H1 (cell line): ENCODE results near the gene PTPRG. TPM values are rescaled to one million over a fixed set of nuclear protein-coding genes. Genes with fewer than 3 reads are reported as not detected.

ENCODE experiments used
- CTCF ChIA-PET: fragments of 300-600 bp; sonication (Branson Sonifier 250); formaldehyde crosslinking; loops from one replicate; lab custom pipeline; 2021; ENCODE audit not compliant: partially characterized antibody; lab: Charles Lee
- POLR2A ChIA-PET: fragments of 300-600 bp; sonication (Branson Sonifier 250); formaldehyde crosslinking; loops from one replicate; lab custom pipeline; 2021; ENCODE audit warnings: inconsistent platforms; ENCODE audit not compliant: partially characterized antibody; lab: Charles Lee
- DNase-seq, 2 experiments: peaks; one replicate each; pipeline versions ENCODE4 v3.0.0 to v3.0.0-alpha.2; 2010 to 2022; ENCODE audit warnings: low spot score in 2 of 2, low read depth in 1 of 2, mixed read lengths in 1 of 2
- FAIRE-seq: peaks from 2 replicates; lab custom pipeline; 2011; peaks lifted over from hg19 to GRCh38; lab: Jason Lieb, UNC
- H2AFZ ChIP-seq: 2 replicates; pipeline ENCODE4 v1.8.1; 2012; ENCODE audit warnings: low read length, inconsistent platforms
- H2AK5ac ChIP-seq: 2 replicates; pipeline ENCODE4 v1.6.1; 2013; ENCODE audit warnings: low read depth, low read length
- H2BK120ac ChIP-seq: replicated peaks from 2 replicates; pipeline ENCODE3; 2013; ENCODE audit warnings: low read depth, low read length, inconsistent platforms
- H2BK12ac ChIP-seq: 2 replicates; pipeline ENCODE4 v1.6.1; 2013; ENCODE audit warnings: low read depth, low read length
- H2BK15ac ChIP-seq: 2 replicates; pipeline ENCODE4 v1.6.1; 2013; ENCODE audit warnings: low read length
- H2BK20ac ChIP-seq: 2 replicates; pipeline ENCODE4 v1.6.1; 2013; ENCODE audit warnings: low read length
- H2BK5ac ChIP-seq: 2 replicates; pipeline ENCODE4 v1.6.1; 2013; ENCODE audit warnings: low read depth, low read length
- H3K14ac ChIP-seq: 2 replicates; pipeline ENCODE4 v1.6.1; 2013; ENCODE audit warnings: inconsistent platforms; ENCODE audit not compliant: insufficient read length
- H3K18ac ChIP-seq: 2 replicates; pipeline ENCODE4 v1.6.1; 2013; ENCODE audit warnings: low read length; ENCODE audit errors: extremely low read depth
- H3K23ac ChIP-seq: 2 replicates; pipeline ENCODE4 v1.6.1; 2013; ENCODE audit warnings: inconsistent platforms; ENCODE audit not compliant: insufficient read length
- H3K23me2 ChIP-seq: 2 replicates; pipeline ENCODE4 v1.6.1; 2013; ENCODE audit warnings: low read depth, low read length
- H3K27ac ChIP-seq: 2 replicates; pipeline ENCODE4 v1.6.1; 2011; ENCODE audit warnings: low read depth, low read length, inconsistent platforms
- H3K27me3 ChIP-seq, 4 experiments: replicated peaks in 1 of 4; 1 replicate in 1 of 4; 2 replicates in 3 of 4; pipeline versions ENCODE4 v1.6.1 to v1.8.1; 2011 to 2013; ENCODE audit warnings: low read length in 3 of 4, mild to moderate bottlenecking in 3 of 4, inconsistent platforms in 2 of 4, mixed read lengths in 2 of 4, moderate library complexity in 1 of 4; ENCODE audit not compliant: control insufficient read depth in 3 of 4, insufficient read depth in 3 of 4; ENCODE audit errors: extremely low read depth in 1 of 4
- H3K36me3 ChIP-seq, 4 experiments: 2 replicates each; pipeline versions ENCODE4 v1.6.1 to v1.8.1; 2011 to 2013; ENCODE audit warnings: mild to moderate bottlenecking in 4 of 4, low read length in 3 of 4, moderate library complexity in 2 of 4, control low read depth in 1 of 4, inconsistent platforms in 1 of 4; ENCODE audit not compliant: insufficient read depth in 4 of 4, control insufficient read depth in 2 of 4
- H3K4ac ChIP-seq: replicated peaks from 2 replicates; pipeline ENCODE3; 2013; ENCODE audit warnings: low read length, low read depth, mixed read lengths, inconsistent platforms; ENCODE audit not compliant: insufficient read length
- H3K4me1 ChIP-seq, 4 experiments: replicated peaks in 1 of 4; 1 replicate in 1 of 4; 2 replicates in 3 of 4; pipeline versions ENCODE4 v1.6.1 to v1.8.1; 2011 to 2013; ENCODE audit warnings: low read length in 3 of 4, inconsistent platforms in 2 of 4, mixed read lengths in 1 of 4; ENCODE audit not compliant: insufficient read depth in 4 of 4, control insufficient read depth in 3 of 4
- H3K4me2 ChIP-seq, 2 experiments: 2 replicates each; pipeline versions ENCODE4 v1.6.1 to v1.8.1; 2011 to 2013; ENCODE audit warnings: low read depth in 2 of 2, low read length in 2 of 2, control low read depth in 1 of 2, inconsistent platforms in 1 of 2, mild to moderate bottlenecking in 1 of 2; ENCODE audit not compliant: insufficient read depth in 1 of 2
- H3K4me3 ChIP-seq, 4 experiments: fragments of 200-600, 300-600 bp in 1 of 4; sonication (generic), shearing (Covaris generic), sonication (Bioruptor Twin) in 1 of 4; 2 replicates each; pipeline versions ENCODE4 v1.5.1 to v1.8.1; 2011 to 2016; ENCODE audit warnings: low read length in 4 of 4, low read depth in 3 of 4, control low read depth in 2 of 4, inconsistent platforms in 2 of 4, mild to moderate bottlenecking in 2 of 4, mixed read lengths in 1 of 4, moderate library complexity in 1 of 4; ENCODE audit not compliant: insufficient read depth in 2 of 4; ENCODE audit errors: extremely low read depth in 1 of 4
- H3K56ac ChIP-seq: replicated peaks from 2 replicates; pipeline ENCODE3; 2013; ENCODE audit warnings: low read depth, mild to moderate bottlenecking, mixed read lengths, low read length, inconsistent platforms; ENCODE audit not compliant: insufficient read length
- H3K79me1 ChIP-seq: 2 replicates; pipeline ENCODE4 v1.6.1; 2013; ENCODE audit warnings: low read depth, low read length, control low read depth
- H3K79me2 ChIP-seq, 2 experiments: 2 replicates each; pipeline versions ENCODE4 v1.6.1 to v1.8.1; 2012 to 2013; ENCODE audit warnings: low read length in 2 of 2, mild to moderate bottlenecking in 2 of 2, inconsistent platforms in 1 of 2; ENCODE audit not compliant: insufficient read depth in 2 of 2, control insufficient read depth in 1 of 2
- H3K9ac ChIP-seq, 4 experiments: replicated peaks in 1 of 4; 1 replicate in 1 of 4; 2 replicates in 3 of 4; pipeline versions ENCODE4 v1.6.1 to v1.8.1; 2011 to 2013; ENCODE audit warnings: low read depth in 3 of 4, low read length in 3 of 4, control low read depth in 2 of 4, mild to moderate bottlenecking in 2 of 4, moderate library complexity in 2 of 4, inconsistent platforms in 1 of 4; ENCODE audit errors: extremely low read depth in 1 of 4
- H3K9me3 ChIP-seq, 2 experiments: 2 replicates each; pipeline versions ENCODE4 v1.6.1 to v1.8.1; 2012 to 2013; ENCODE audit warnings: mild to moderate bottlenecking in 2 of 2, moderate library complexity in 2 of 2, control low read depth in 1 of 2, inconsistent platforms in 1 of 2, low read depth in 1 of 2, low read length in 1 of 2, mixed read lengths in 1 of 2; ENCODE audit not compliant: insufficient read depth in 2 of 2
- H4K20me1 ChIP-seq, 2 experiments: replicated peaks in 1 of 2; 2 replicates each; pipeline versions ENCODE3 to v1.8.1; 2011 to 2013; ENCODE audit warnings: inconsistent platforms in 2 of 2, low read length in 2 of 2, mild to moderate bottlenecking in 1 of 2; ENCODE audit not compliant: insufficient read depth in 2 of 2, control insufficient read depth in 1 of 2
- H4K5ac ChIP-seq: 2 replicates; pipeline ENCODE4 v1.6.1; 2013; ENCODE audit warnings: low read length, low read depth, mixed read lengths, inconsistent platforms; ENCODE audit not compliant: insufficient read length
- H4K8ac ChIP-seq: 2 replicates; pipeline ENCODE4 v1.8.0; 2013; ENCODE audit warnings: mild to moderate bottlenecking, moderate library complexity, low read length, inconsistent platforms; ENCODE audit not compliant: insufficient read depth; ENCODE audit errors: extremely low read depth
- H4K91ac ChIP-seq: replicated peaks from 2 replicates; pipeline ENCODE3; 2013; ENCODE audit warnings: low read length, mixed read lengths, inconsistent platforms; ENCODE audit not compliant: insufficient read length
- CEBPB ChIP-seq: IDR thresholded peaks from 2 replicates; pipeline ENCODE4 v1.6.1; 2012; ENCODE audit warnings: low read depth, low read length
- KDM1A ChIP-seq: fragments of 200-600, 300-600 bp; sonication (generic); IDR thresholded peaks from 2 replicates; pipeline ENCODE4 v1.7.1; 2016; ENCODE audit warnings: mild to moderate bottlenecking, low read length, borderline replicate concordance
- NRF1 ChIP-seq: IDR thresholded peaks from 2 replicates; pipeline ENCODE4 v1.6.1; 2011; ENCODE audit warnings: mild to moderate bottlenecking, low read depth, low read length, improper control_type of control experiment
- PHF8 ChIP-seq: fragments of 200-600 bp; sonication (generic); conservative IDR thresholded peaks from 2 replicates; pipeline ENCODE4 v1.7.1; 2012; ENCODE audit warnings: low read depth, mild to moderate bottlenecking, inconsistent platforms, low read length, moderate library complexity
- SRF ChIP-seq: IDR thresholded peaks from 2 replicates; pipeline ENCODE4 v1.6.1; 2011; ENCODE audit warnings: mild to moderate bottlenecking, low read depth, low read length, moderate library complexity
- SUZ12 ChIP-seq: fragments of 200-600 bp; sonication (generic); IDR thresholded peaks from 2 replicates; pipeline ENCODE4 v1.6.1; 2012; ENCODE audit warnings: mild to moderate bottlenecking, inconsistent platforms, low read length, moderate library complexity, mixed read lengths
- TAF7 ChIP-seq: optimal IDR thresholded peaks from 2 replicates; pipeline ENCODE3; 2011; ENCODE audit warnings: low read depth, mild to moderate bottlenecking, inconsistent platforms, low read length, moderate library complexity, borderline replicate concordance
- YY1 ChIP-seq: IDR thresholded peaks from 2 replicates; pipeline ENCODE4 v1.6.1; 2011; ENCODE audit warnings: low read depth, mild to moderate bottlenecking, low read length
- WGBS, 2 experiments: shearing (Covaris generic) in 1 of 2; methylation state at CpG; one replicate each; pipeline versions ENCODE4 v1.1.6 to v1.1.7; 2013 to 2015; ENCODE audit warnings: low lambda C conversion rate in 2 of 2, mixed read lengths in 2 of 2, inconsistent platforms in 1 of 2, low coverage in 1 of 2, missing lambda C conversion rate in 1 of 2; ENCODE audit not compliant: insufficient replicate concordance in 2 of 2, insufficient coverage in 1 of 2, insufficient read length in 1 of 2; ENCODE audit errors: extremely low coverage in 1 of 2, missing lambda C conversion rate in 1 of 2; 5-methylcytosine and 5-hydroxymethylcytosine counted together
- polyA plus RNA-seq, 7 experiments: library from polyadenylated mRNA; depleted of rRNA in 3 of 7; stranded (reverse) in 5 of 7; unstranded in 2 of 7; fragments of >200 nt in 5 of 7; fragments of 200-250 nt in 2 of 7; gene quantifications; 1 replicate in 5 of 7; 2 replicates in 1 of 7; 4 replicates in 1 of 7; pipeline versions ENCODE4 v1.2.1 to v1.2.3, GENCODE V29; 2011 to 2013; ENCODE audit warnings: missing spikeins in 2 of 7, mixed read lengths in 2 of 7
- total RNA-seq: library from RNA; stranded (reverse); fragmentation: NEBNext Ultra II Directional; extraction: Animal tissue kit (Norgen Biotek cat#: 25700); gene quantifications from 2 replicates; pipeline ENCODE4 v1.2.1, GENCODE V29; 2021

The PTPRG gene
- total and polyA plus RNA-seq, 2 of the 8 experiments (the other 6 are each of a cell fraction or from before 2014, with no cell fraction given) = 23.3 to 96.2 TPM

GRCh38 chr3:61518590-61518989, 42.8 kb upstream of the PTPRG start:
- H3K14ac ChIP-seq = no peak overlapping the region
- H3K79me2 ChIP-seq = no peaks in the 10 kb centered on the region
- H3K9ac ChIP-seq = no peak overlapping the region
- H2BK15ac ChIP-seq = no peak overlapping the region
- H2BK12ac ChIP-seq = no peak overlapping the region
- H4K5ac ChIP-seq = no peak overlapping the region
- FAIRE-seq (no peak), DNase-seq (no peak)
- H4K8ac ChIP-seq = no peak overlapping the region
- no peaks in the 10 kb centered on the region for H3K79me1 ChIP-seq
- H3K27ac ChIP-seq = no peak overlapping the region
- ChIA-PET CTCF (interaction anchor here (0.6 to 1.0 kb wide), 2 partner anchors 17 to 68 kb away, joined by 3 read pairs; no protein-coding TSS in a partner anchor), POLR2A (interaction anchor here (2.2 kb wide), 1 partner anchor 10 kb away, joined by 6 read pairs; no protein-coding TSS in a partner anchor)
- H3K18ac ChIP-seq = no peak overlapping the region
- no peak overlapping the region for H2BK5ac ChIP-seq
- no peak overlapping the region for H3K4me3 ChIP-seq
- no peaks in the 10 kb centered on the region for H3K9me3 ChIP-seq
- H4K20me1 ChIP-seq = no peaks in the 10 kb centered on the region
- no peak overlapping the region for H2BK20ac ChIP-seq
- peaks cover 0 to 5% (median 4%) of the 10 kb centered on the region in 4 experiments; a peak in 3 of 7 replicates for H3K4me1 ChIP-seq
- H2AFZ ChIP-seq = no peak overlapping the region
- no peak overlapping the region for H3K4me2 ChIP-seq
- H3K4ac ChIP-seq = no peak overlapping the region
- 95% methylated on average over 1 of the region's 1 CpG; no CpG with 5 or more reads in 1 of the 2 experiments for WGBS, 2 experiments
- no peak overlapping the region for H2BK120ac ChIP-seq
- no peaks in the 10 kb centered on the region for H3K27me3 ChIP-seq
- no peak overlapping the region for H3K23ac ChIP-seq
- no peak overlapping the region for H4K91ac ChIP-seq
- H3K56ac ChIP-seq = no peak overlapping the region
- no peaks in the 10 kb centered on the region for H3K36me3 ChIP-seq
- TF ChIP-seq CEBPB (peak; percentile 91), TAF7 (peak; percentile 30), YY1 (no peak), SUZ12 (no peak), KDM1A (no peak), PHF8 (no peak), NRF1 (no peak), SRF (no peak)
- H2AK5ac ChIP-seq = no peak overlapping the region
- no peaks in the 10 kb centered on the region for H3K23me2 ChIP-seq
